HepG2 (cell line): ENCODE results near the gene VPS13D.

Source experiments
- ATF4 ChIP-seq, 2 experiments: fragments of 450-650 bp in 1 of 2; sonication (generic) in 1 of 2; formaldehyde crosslinking; IDR thresholded peaks; 2 replicates each; pipeline versions ENCODE4 v1.5.0 to v1.8.0; 2020 to 2022; ENCODE audit warnings: mild to moderate bottlenecking in 1 of 2, missing genetic modification reagents in 1 of 2
- CC2D1A ChIP-seq: sonication (generic); formaldehyde crosslinking; IDR thresholded peaks from 2 replicates; pipeline ENCODE4 v1.8.1; 2023; ENCODE audit warnings: mild to moderate bottlenecking, missing genetic modification reagents
- EP300 ChIP-seq, 3 experiments: sonication (generic) in 1 of 3; formaldehyde crosslinking in 1 of 3; IDR thresholded peaks; 2 replicates each; pipeline versions ENCODE4 v1.5.1 to v1.6.1; 2011 to 2020; ENCODE audit warnings: low read depth in 2 of 3, low read length in 2 of 3, borderline replicate concordance in 1 of 3, improper control_type of control experiment in 1 of 3, mild to moderate bottlenecking in 1 of 3, missing genetic modification reagents in 1 of 3, moderate library complexity in 1 of 3
- JUNB ChIP-seq: sonication (generic); formaldehyde crosslinking; IDR thresholded peaks from 2 replicates; pipeline ENCODE4 v1.8.0; 2022; ENCODE audit warnings: missing genetic modification reagents, mild to moderate bottlenecking, borderline replicate concordance
- POGZ ChIP-seq: sonication (generic); formaldehyde crosslinking; IDR thresholded peaks from 2 replicates; pipeline ENCODE4 v1.4.0; 2020; ENCODE audit warnings: mild to moderate bottlenecking, missing genetic modification reagents
- SMAD1 ChIP-seq: sonication (generic); formaldehyde crosslinking; IDR thresholded peaks from 2 replicates; pipeline ENCODE4 v1.4.0; 2020; ENCODE audit warnings: missing genetic modification reagents, low read depth, mild to moderate bottlenecking, borderline replicate concordance
- ZNF20 ChIP-seq: sonication (generic); formaldehyde crosslinking; IDR thresholded peaks from 2 replicates; pipeline ENCODE4 v1.4.0; 2020; ENCODE audit warnings: mild to moderate bottlenecking, moderate library complexity, missing genetic modification reagents
- TF ChIP-seq, protein P1 (sequence below): sonication (generic); formaldehyde crosslinking; IDR thresholded peaks from 2 replicates; pipeline ENCODE4 v1.5.0; 2020; ENCODE audit warnings: mild to moderate bottlenecking, missing genetic modification reagents, moderate library complexity

GRCh38 chr1:12436345-12436658 is 206.5 kb downstream of the VPS13D start:
- TF ChIP-seq, protein P1, sequence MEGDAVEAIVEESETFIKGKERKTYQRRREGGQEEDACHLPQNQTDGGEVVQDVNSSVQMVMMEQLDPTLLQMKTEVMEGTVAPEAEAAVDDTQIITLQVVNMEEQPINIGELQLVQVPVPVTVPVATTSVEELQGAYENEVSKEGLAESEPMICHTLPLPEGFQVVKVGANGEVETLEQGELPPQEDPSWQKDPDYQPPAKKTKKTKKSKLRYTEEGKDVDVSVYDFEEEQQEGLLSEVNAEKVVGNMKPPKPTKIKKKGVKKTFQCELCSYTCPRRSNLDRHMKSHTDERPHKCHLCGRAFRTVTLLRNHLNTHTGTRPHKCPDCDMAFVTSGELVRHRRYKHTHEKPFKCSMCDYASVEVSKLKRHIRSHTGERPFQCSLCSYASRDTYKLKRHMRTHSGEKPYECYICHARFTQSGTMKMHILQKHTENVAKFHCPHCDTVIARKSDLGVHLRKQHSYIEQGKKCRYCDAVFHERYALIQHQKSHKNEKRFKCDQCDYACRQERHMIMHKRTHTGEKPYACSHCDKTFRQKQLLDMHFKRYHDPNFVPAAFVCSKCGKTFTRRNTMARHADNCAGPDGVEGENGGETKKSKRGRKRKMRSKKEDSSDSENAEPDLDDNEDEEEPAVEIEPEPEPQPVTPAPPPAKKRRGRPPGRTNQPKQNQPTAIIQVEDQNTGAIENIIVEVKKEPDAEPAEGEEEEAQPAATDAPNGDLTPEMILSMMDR (CRISPR knock-in tag), result no peak
- TF ChIP-seq JUNB (CRISPR knock-in tag), result no peak
- TF ChIP-seq SMAD1, result no peak
- no peak for TF ChIP-seq CC2D1A
- TF ChIP-seq ZNF20, result no peak
- TF ChIP-seq ATF4 (CRISPR knock-in tag; IDR thresholded peaks at IDR 0.05), result no peak
- TF ChIP-seq EP300 (IDR thresholded peaks at IDR 0.05; ENCODE audit: low read depth in 2 of 2, low read length in 2 of 2), result no peak
- no peak for TF ChIP-seq EP300 (CRISPR knock-in tag; IDR thresholded peaks at IDR 0.05; ENCODE audit: borderline replicate concordance)
- no peak for TF ChIP-seq POGZ (CRISPR knock-in tag)
